GM21423 (cell line): Measurements from ENCODE around the gene IRF4.
"Not testable (repeated sequence)": the region's sequence is repeated elsewhere in the genome, so short reads cannot be mapped to it uniquely, and the experiment has no call there.

ENCODE experiments used
- ATAC-seq: cut with Tn5 transposase; IDR thresholded peaks from one replicate; pipeline ENCODE4 v1.9.1; 2021; ENCODE audit warnings: mild to moderate bottlenecking, moderate library complexity; ENCODE audit not compliant: unreplicated experiment

IRF4 gene

DNA sequence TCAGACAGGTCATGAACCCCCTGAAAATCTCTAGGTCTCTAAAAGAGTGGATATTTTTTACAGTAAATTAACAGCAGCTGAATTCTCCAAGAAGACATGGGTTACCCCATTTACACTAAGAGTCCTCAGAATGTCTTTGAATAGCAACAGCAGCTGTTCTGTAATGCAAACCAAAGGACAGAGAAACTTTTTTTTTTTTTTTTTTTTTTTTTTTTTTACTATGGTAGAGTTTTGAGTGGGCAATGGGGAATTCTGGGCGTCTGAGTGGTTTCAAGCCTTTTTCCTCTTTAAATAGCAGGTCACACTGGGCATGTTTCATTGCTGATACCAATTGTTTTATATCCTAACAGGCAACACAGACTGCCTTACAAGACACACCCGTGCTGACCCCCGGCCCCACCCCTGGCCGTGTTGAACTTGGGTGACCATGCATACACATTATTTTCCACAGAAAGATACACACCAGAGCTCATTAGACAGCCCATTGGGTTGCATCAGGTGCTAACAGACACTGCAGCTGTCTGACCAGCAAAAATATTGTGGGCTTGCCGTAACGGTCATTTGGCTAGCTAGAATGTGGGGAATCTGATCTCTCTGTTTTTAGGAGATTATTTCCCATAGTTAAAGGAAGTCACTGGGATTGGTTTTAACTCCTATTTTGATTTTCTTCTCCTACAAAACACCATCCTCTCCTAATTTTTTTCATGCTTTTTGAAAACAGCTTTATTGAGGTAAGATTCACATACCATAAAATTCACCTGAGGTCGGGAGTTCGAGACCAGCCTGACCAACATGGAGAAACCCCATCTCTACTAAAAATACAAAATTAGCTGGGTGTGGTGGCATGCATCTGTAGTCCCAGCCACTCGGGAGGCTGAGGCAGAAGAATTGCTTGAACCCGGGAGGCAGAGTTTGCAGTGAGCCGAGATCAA, 26.7 kb upstream of the IRF4 start:
- ATAC-seq = peak; percentile 57

DNA sequence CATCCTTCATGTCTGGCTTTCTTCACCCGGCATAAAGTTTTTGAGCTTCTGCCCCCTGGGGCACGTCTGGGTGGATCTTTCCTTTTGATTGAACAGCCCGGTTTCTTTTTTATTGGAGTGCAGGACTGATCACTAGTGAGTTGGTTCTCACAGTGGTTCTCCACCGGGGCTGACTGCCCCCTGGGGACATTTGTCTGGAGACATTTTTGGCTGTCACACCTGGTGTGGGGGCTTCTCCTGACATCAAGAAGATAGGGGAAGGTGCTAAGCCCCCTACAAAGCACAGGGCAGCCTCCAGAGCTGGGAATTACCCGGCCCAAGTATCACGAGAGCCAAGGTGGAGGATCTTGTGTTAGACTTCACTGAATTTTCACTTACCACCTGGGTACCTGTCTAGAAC, 25.7 kb upstream of the IRF4 start:
- ATAC-seq = no peak

DNA sequence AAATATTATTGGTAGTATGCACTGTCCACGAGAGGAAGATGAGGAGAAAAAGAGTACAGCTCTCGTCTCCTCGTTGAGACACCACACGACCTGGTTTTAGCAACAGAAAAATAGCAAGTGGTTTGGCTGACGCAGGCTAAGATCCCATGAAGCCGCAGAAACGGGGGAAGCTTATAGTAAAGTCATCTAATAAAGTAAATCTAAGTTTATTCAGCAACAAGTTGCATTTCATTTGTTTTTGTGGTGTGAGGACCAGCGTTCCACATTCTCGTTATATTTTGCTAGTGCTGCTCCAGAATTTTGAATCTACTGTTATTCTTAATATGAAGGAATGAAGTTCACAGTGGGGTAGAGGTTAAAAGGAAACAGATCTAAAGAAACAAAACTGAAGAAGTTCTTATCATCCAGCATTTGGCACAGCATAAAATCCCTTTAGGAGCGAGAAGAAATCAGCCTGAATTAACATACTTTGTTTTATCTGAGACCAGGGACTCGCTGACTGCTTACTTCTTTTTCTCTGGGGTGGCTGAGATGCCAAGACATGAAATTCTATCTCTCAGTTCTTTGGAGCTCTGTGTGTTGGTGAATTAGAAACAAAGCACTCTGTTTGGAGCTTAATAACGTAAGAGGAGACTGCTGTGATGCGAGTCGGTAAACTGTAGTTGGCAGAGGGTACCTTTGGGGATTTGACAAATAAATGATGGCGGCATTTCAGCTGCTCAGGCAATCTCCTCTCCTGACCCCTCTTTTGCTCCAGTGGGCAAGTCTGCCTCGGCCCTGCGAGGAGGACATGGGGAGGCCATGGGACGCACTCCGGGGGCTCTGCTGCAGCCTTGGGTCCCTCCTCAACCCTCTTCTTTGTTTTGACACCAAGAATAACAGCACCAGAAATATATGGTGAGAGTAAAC, 24.9 kb upstream of the IRF4 start:
- no peak for ATAC-seq

DNA sequence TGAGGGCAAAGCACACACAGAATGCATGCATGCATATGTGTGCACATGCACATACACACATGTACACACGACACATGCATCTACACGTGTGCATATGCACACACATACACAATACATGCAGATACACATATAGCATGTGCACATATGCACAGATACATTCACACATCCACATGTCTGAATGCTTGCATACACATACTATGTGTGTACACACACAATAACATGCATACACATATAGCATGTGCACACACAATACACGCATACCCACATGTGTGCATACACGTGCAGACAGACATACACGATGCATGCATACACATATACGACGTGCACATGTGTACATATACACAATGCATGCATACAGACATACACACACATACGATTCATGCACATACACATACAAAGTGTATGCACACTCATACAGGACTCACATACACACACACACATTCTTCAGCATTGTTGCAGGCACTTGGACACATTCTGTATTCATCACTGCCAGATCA, 24.2 kb upstream of the IRF4 start:
- ATAC-seq = no peak

DNA sequence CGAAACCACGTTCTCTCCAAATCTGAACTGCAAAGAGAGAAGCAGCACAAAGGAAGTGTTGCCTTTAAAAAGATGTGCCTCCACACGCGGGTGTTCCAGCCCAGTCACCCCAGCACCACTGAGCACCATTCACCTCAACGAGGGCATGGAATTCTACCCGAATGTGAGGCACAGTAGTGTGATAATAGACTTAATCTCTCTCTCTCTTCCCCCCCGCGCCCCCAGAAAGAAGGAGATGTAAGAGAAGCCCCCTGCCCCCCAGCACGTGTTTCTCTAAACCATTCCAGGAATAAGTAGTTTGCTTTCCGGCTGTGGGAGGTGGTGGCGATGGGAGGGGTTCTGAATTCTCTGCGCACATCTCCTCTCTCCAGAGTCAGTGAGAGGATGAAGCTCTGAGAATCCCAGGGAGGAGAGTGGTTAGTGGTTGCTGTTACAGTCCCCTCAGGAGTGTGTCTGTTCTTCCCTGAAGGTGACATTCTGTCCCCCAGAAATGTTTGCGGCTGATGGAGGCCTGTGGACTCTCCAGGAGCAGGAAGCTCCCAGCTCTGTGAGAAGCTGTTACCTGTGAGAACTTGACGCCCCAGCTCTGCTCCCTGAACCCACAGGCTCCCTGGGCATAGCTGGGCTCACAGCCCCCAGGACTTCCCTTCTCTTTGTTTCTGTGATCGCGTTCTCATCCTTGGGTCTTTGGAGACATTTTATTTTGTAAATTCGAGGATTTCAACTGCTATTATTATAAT, 23.5 kb upstream of the IRF4 start:
- ATAC-seq = no peak

DNA sequence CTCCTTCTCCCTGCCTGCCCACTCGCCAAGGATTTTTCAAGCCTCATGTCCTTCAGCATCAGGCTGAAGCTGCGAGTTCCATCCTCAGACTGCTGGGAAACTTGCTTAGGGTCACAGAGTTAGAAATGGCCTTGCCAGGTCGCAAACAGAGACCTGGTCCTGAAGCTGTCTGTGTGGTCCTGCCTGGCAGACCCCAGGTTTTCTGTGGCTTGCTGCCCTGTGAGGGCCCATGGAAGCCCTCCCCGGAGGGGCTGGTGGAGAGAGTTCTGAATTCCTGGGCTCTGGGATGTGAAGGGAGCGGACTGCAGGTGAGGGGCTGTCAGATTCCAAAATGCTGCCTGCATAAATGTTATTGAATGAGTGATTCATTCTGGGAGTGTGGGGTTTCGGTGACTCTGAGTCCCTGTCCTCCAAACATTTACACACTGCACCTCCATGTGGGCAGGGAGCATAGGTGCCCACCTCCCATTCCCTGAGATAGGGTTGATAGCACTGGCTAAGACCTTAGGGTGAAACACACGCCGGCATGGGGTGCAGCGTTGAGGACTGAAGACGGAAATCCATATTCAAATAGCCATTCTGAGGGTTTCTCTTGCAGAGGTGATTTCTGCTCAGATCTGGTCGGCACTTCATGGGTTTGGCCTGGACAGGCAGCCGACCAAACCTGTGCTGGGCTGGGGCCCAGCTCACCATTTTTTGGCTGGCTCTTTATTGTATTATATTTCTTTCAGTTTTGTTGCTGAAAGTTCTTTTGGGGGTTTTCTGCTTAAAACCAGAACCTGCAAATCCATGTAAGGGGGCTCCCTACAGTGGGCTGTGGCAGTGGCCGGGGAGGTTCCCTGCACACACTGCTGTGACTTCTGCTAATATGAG, 21.8 kb upstream of the IRF4 start:
- ATAC-seq = no peak

DNA sequence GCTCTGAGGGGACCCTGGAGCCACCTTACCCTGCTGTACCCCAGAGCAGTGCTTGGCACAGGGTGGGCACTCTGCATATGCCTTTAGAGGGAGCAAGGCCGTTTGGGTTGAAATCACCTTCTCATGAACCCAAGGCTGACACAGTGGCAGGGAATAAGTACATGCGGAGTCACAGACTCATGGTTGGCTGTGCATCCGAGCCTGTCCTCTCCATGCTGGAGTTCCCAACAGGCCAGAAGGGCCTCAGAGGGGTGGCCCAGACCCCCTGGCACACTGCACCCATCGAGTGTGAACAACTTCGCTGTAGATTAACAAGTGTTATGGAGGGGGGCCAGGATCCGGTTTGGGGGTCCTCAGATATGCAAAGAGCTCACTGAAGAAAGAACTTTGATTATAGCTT, 21.0 kb upstream of the IRF4 start:
- ATAC-seq = no peak

DNA sequence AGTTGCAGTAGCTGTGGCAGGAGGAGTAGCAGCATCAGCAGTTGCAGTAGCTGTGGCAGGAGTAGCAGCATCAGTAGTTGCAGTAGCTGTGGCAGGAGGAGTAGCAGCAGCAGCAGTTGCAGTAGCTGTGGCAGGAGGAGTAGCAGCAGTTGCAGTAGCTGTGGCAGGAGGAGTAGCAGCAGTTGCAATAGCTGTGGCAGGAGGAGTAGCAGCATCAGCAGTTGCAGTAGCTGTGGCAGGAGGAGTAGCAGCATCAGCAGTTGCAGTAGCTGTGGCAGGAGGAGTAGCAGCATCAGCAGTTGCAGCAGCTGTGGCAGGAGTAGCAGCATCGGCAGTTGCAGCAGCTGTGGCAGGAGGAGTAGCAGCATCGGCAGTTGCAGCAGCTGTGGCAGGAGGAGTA, 19.7 kb upstream of the IRF4 start:
- not testable (repeated sequence) for ATAC-seq

DNA sequence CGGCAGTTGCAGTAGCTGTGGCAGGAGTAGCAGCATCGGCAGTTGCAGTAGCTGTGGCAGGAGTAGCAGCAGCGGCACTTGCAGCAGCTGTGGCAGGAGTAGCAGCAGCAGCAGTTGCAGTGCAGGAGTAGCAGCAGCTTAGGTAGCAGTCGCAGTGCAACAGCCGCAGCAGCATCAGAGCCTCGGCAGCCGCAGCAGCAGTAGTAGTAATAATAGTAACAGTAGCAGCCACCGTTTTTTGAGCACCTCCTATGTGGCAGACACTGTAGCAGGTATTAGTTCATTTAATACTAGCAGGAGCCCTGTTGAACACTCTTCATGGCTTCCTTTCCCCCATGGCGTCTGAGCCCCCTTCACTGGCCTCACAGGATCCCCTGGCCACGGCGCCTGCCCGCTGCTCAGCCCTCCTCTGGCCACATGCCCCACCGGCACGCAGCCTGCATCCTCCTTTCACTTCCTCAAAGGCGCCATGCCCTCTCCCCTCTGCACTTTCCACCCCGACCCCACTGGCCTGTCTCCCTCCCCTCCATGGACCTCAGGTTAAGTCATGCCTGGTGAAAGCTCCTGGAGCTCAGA, 19.1 kb upstream of the IRF4 start:
- ATAC-seq = no peak

DNA sequence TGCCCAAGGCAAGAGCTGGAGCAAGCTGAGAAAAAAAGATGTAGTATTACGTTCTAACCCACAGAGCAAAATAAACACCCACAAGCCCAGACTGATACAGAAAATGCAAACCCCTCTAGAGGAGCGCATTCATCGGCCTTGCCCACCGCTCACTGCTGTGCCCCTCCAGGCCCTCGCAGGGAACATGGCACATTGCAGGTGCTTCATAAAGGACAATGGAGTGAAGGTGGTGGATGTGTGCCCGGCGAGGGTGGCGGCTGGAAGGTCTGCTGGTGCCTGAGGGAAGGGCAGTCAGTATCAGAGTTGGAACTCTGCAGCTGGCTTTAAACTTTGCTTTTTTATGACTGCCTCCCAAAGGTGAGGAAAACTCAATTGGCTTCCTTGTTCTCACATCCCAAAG, 18.5 kb upstream of the IRF4 start:
- ATAC-seq = no peak

DNA sequence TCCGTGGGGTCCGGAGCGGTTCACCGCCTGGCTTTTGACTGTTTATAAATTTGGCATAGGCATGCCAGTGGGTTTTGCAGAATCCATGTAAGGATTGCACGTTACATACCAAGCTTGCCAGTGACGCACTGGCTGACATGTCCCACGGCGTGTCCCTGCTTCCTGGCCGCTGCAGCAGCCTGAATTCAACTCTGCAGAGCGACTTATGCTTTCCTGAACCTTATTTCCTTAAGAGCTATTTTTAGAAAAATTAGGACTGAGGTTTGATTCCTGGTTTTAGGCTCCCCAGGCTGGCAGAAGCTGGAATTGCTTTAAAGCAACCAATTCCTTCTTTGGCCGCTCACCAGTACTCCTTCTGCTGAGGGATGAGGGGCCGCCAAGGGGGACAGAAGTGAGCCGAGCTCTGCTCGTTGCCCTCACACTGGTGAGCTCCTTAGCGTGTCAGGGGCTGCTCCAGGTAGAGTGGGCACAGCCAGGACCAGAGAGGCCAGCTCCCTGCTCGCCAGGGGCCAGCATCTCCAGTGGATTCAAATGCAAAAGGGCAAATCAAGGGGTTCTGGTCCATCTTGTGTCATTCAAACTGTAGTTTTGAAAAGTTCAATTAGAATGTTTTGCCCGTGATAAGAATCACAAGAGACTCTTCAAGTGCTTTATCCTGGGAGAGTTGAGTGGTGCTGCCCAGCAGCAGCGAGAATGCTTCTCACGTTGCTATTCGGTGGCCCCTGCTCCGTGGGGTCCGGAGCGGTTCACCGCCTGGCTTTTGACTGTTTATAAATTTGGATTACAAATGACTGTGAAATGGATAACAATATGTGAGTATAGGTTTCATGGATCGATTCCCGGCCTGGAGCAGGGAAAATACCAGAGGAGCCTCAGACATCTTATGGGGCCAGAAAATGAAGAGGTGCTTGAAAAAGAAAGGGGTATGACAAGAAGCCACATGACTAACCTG, 17.5 kb upstream of the IRF4 start:
- no peak for ATAC-seq

DNA sequence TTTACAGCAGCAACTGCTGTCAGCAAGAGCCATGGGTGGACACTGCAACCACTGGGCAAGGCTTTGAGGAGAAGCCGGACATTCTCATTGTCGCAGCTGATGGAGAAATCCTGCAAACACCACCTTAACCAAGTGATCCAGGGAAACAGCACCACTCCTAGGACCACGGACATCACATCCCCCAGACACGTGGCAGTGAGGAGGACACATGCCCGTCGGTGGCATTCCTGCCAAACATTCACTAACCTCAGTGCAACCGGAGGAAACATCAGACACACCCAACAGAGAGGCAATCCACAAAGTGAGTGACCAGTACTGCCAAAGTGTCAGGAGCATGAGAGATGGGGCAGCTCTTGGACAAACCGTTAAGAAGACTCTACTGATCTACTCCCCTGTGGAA, 16.6 kb upstream of the IRF4 start:
- ATAC-seq = no peak

DNA sequence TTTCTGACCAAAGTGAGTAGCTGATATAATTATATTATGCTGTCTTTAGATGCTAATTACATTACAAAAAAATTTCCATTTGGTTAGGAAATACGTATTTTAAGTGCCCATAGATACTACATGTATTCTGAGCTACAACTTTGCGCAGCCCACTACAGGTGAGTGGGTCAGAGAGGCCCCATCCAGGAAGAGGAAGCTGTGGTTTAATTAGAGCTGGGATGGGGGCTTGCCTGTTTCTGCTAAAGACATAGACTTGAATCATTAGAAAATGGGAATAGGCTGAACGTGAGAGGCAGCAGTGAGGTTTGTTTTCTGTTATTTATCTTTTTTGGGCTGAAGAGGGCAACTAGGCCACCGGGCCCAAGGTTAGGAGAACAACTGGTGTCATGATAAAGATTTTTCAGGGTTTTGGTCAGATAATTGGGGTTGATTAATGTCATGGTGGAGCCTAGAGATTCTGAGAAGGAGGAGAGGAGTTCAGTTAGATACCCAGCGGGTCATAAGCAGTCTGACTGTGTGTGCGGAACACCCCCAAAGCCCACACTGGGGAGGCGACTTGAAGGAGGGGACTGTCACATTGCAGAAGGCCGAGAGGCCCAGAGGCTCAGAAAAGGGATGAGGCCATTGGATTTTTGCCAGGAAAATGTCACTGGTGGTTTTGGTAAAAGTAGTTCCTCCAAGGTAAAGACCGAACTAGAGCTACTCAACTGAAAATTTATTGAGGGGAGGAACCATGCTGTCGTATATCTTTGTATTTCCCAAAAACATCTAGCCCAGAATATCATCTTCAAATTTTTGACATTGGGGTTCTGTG, 14.5 kb upstream of the IRF4 start:
- ATAC-seq = no peak

DNA sequence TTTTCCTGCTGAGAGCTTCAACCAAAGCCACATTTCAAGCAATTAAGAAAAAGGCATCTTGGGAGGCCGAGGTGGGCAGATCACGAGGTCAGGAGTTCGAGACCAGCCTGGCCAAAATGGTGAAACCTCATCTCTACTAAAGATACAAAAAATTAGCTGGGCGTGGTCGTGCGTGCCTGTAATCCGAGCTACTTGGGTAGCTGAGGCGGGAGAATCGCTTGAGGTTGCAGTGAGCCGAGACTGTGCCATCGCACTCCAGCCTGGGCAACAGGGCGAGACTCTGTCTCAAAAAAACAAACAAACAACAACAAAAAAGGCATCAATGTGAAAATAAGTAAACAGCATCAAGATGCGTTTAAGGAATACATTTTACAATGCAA, 13.9 kb upstream of the IRF4 start:
- ATAC-seq = not testable (repeated sequence)

DNA sequence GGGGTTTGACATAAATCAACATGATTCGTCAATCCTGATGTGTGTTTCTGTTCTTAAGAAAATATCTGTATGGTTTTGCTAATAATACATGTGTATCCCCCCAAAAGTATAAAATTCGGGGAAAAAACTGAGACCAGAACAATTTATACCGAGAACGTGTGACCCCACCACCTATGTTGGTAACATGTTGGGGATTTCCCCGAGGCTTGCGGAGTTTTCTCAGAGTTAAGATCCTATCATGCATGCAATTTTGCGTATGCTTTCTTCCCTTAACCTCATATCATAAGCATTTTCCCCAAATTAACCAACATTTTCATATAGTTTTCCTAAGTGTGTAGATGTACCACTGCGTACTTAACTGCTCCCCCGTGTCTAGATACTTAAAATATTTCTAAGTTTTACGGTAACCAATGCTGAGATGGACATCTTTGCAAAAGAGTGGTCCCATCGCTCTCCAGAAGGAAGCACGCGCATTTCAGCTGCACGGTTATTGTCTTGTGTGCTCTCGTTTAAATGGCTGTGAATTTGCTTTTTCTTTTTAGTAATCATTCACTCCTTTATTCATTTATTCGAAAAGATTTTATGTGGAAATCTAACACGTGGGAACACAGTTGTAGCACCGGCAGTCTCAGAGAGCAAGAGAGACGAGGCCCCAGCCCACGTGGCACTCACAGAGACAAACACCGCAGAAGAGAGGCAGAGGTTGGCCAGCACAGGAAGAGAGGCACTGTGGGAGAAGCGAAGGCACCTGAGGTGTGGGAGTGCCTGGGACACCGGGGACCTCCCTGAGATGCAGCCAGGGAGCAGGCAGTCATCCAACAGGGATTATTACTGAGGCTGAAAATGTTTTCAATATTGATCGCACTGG, 13.2 kb upstream of the IRF4 start:
- ATAC-seq = no peak

DNA sequence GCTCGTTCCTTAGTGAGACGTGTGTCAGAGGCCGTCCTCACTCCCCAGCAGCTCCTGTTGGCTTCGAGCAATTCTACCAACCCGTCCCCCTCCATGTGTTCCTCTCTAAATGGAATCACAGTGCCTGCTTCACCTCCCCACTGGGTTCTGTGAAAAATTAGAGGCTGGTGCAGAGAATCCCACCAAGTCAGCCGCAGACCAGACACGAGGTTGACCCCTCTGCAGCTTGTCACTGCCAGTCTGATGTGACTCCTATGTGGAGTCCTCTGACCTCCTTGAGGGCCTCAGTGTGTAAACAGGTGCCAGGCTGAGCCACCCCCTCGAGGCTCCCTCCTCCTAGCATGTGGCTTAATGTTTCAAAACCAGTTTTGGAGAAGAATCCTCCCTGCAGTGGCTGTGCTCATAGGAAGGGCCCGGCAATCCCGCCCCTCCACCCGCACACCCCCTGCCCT, 12.6 kb upstream of the IRF4 start:
- peak; percentile 5 for ATAC-seq
